GM23338 (cell line): ENCODE measurements around the gene YWHAE.

Experiments used
- CTCF ChIP-seq, 2 experiments: fragments of 200-600 bp in 1 of 2; sonication (generic) in 1 of 2; conservative IDR thresholded peaks; 2 replicates each; pipeline versions ENCODE4 v1.5.1 to v1.6.1; 2016 to 2017; ENCODE audit warnings: antibody characterized with exemption in 2 of 2, low read depth in 2 of 2, mild to moderate bottlenecking in 2 of 2, moderate library complexity in 1 of 2
- EZH2 ChIP-seq: fragments of 200-600 bp; sonication (generic); IDR thresholded peaks from one replicate; pipeline ENCODE4 v1.8.0; 2017; ENCODE audit warnings: antibody characterized with exemption, mild to moderate bottlenecking, low read depth; ENCODE audit not compliant: unreplicated experiment
- NANOG ChIP-seq: IDR thresholded peaks from 2 replicates; pipeline ENCODE4 v1.6.1; 2016; ENCODE audit warnings: antibody characterized with exemption, borderline replicate concordance
- POLR2AphosphoS5 ChIP-seq: IDR thresholded peaks from 2 replicates; pipeline ENCODE4 v1.6.1; 2016; ENCODE audit warnings: antibody characterized with exemption, low read depth
- REST ChIP-seq: IDR thresholded peaks from one replicate; pipeline ENCODE4 v1.6.1; 2018; ENCODE audit warnings: antibody characterized with exemption; ENCODE audit not compliant: unreplicated experiment
- ZNF114 ChIP-seq: fragments of 250-450 bp; sonication (Bioruptor Pico); IDR thresholded peaks from 2 replicates; pipeline ENCODE4 v1.5.0; 2020; ENCODE audit warnings: mild to moderate bottlenecking, moderate library complexity

GRCh38 chr17:1315891-1316403 lies 84.1 kb downstream of the YWHAE start:
- TF ChIP-seq CTCF (conservative IDR thresholded peaks at IDR 0.05; ENCODE audit: low read depth in 2 of 2): no peak
- no peak for TF ChIP-seq EZH2
- no peak for TF ChIP-seq REST
- no peak for TF ChIP-seq ZNF114 (CRISPR knock-in tag)
- TF ChIP-seq POLR2AphosphoS5: no peak
- no peak for TF ChIP-seq NANOG
